Measurements from ENCODE around the gene RNF215. TPM values are rescaled to one million over a fixed set of nuclear protein-coding genes. Genes with fewer than 3 reads are reported as not detected.
A peak's percentile ranks its signal among the peaks of the same experiment; 100 is the strongest.

RNF215 gene
- total and polyA plus RNA-seq, 2 of the 13 experiments (the other 11 are each of a cell fraction or from before 2014, with no cell fraction given), result 5.3 to 6.1 TPM

- TF ChIP-seq FOXO4 (CRISPR knock-in tag; conservative IDR thresholded peaks at IDR 0.05) (0 out of 2 replicates have a peak, but pooled peaks have one; percentile 75), GTF2F1 (IDR thresholded peaks at IDR 0.05; ENCODE audit: low read length) (no peak), ZNF737 (CRISPR knock-in tag; IDR thresholded peaks at IDR 0.05; ENCODE audit: borderline replicate concordance) (no peak), ZNF441 (CRISPR knock-in tag; IDR thresholded peaks at IDR 0.05; ENCODE audit: borderline replicate concordance) (no peak), RXRB (CRISPR knock-in tag; IDR thresholded peaks at IDR 0.05; ENCODE audit: borderline replicate concordance) (peak; percentile 45; the same call in 1 of the 2 replicates), ZNF468 (CRISPR knock-in tag; IDR thresholded peaks at IDR 0.05) (no peak), MATR3 (CRISPR knock-in tag; IDR thresholded peaks at IDR 0.05) (no peak), BCL6 (CRISPR knock-in tag; IDR thresholded peaks at IDR 0.05) (no peak; the same call in 1 of the 2 replicates), ISX (CRISPR knock-in tag; conservative IDR thresholded peaks at IDR 0.05) (no peak), ZNF432 (CRISPR knock-in tag; IDR thresholded peaks at IDR 0.05; ENCODE audit: borderline replicate concordance) (no peak), HNRNPK (IDR thresholded peaks at IDR 0.05; ENCODE audit: low read depth, low read length, poor library complexity, severe bottlenecking) (no peak), TFE3 (CRISPR knock-in tag; IDR thresholded peaks at IDR 0.05) (peak; percentile 60; the same call in 1 of the 2 replicates), STAT5B (CRISPR knock-in tag; IDR thresholded peaks at IDR 0.05) (no peak), FOSL1 (CRISPR knock-in tag; IDR thresholded peaks at IDR 0.05; ENCODE audit: borderline replicate concordance) (no peak), ZNF407 (CRISPR knock-in tag; IDR thresholded peaks at IDR 0.05; ENCODE audit: not compliant biosample characterization) (no peak), ZNF556 (CRISPR knock-in tag; IDR thresholded peaks at IDR 0.05; ENCODE audit: borderline replicate concordance) (no peak), CBX2 (IDR thresholded peaks at IDR 0.05; ENCODE audit: low read depth, low read length) (no peak), CBX2 (CRISPR knock-in tag; IDR thresholded peaks at IDR 0.05; ENCODE audit: low read depth) (no peak), ZNF331 (CRISPR knock-in tag; IDR thresholded peaks at IDR 0.05) (peak; percentile 32; the same call in 1 of the 2 replicates)
Observed at GRCh38 chr22:30421695-30422480, 34.7 kb upstream of the RNF215 start (continued).
